ENCODE data around the gene BRWD1.

The BRWD1 gene

GRCh38 chr21:39187141-39187540, 126.3 kb downstream of the BRWD1 start:
- TF ChIP-seq Cebpa-rat (IDR thresholded peaks at IDR 0.05) = no peak
- no peaks in the 10 kb centered on the region for H3K27me3 ChIP-seq
- H3K27ac ChIP-seq = no peak overlapping the region
- H3K9ac ChIP-seq = no peak overlapping the region
- no peak overlapping the region for H3K4me3 ChIP-seq
- no peak overlapping the region; a peak in 1 of 22 replicates for H3K4me2 ChIP-seq
- H3K4me1 ChIP-seq = peaks cover 2 to 30% (median 21%) of the 10 kb centered on the region in 10 experiments; a peak in 19 of 20 replicates
- peaks cover 0 to 6% (median 0%) of the 10 kb centered on the region in 11 experiments; a peak in 6 of 22 replicates for H4K20me1 ChIP-seq
- no peaks in the 10 kb centered on the region for H3K9me3 ChIP-seq (replicated peaks in 1 of 11)
- H3K36me3 ChIP-seq = peaks cover under 1 to 14% (median 6%) of the 10 kb centered on the region in 11 experiments; a peak in 11 of 22 replicates

GRCh38 chr21:39186676-39187075, 126.8 kb downstream of the BRWD1 start:
- peaks cover 0 to 9% (median 3%) of the 10 kb centered on the region in 11 experiments; a peak in 10 of 22 replicates for H3K36me3 ChIP-seq
- H3K27me3 ChIP-seq = no peaks in the 10 kb centered on the region
- H3K4me1 ChIP-seq = peaks cover 6 to 35% (median 26%) of the 10 kb centered on the region in 10 experiments; a peak in 19 of 20 replicates
- H3K4me3 ChIP-seq = no peak overlapping the region
- peak overlapping the region in 3 of 11 experiments; percentile 4 to 7 (median 6); a peak in 3 of 22 replicates for H3K4me2 ChIP-seq
- H3K9me3 ChIP-seq (replicated peaks in 1 of 11) = no peaks in the 10 kb centered on the region
- H3K9ac ChIP-seq = no peak overlapping the region
- H4K20me1 ChIP-seq = peaks cover 0 to 10% (median 2%) of the 10 kb centered on the region in 11 experiments; a peak in 6 of 22 replicates
- no peak overlapping the region for H3K27ac ChIP-seq
- TF ChIP-seq Cebpa-rat (IDR thresholded peaks at IDR 0.05) = no peak

GRCh38 chr21:39185157-39185556, 128.3 kb downstream of the BRWD1 start:
- H3K4me1 ChIP-seq = peaks cover 11 to 46% (median 36%) of the 10 kb centered on the region in 10 experiments
- no peaks in the 10 kb centered on the region for H3K9me3 ChIP-seq (replicated peaks in 1 of 11)
- H3K9ac ChIP-seq = no peak overlapping the region
- no peak for TF ChIP-seq Cebpa-rat (IDR thresholded peaks at IDR 0.05)
- H3K27me3 ChIP-seq = no peaks in the 10 kb centered on the region
- H3K27ac ChIP-seq = no peak overlapping the region
- peaks cover 0 to 12% (median 5%) of the 10 kb centered on the region in 11 experiments; a peak in 14 of 22 replicates for H3K36me3 ChIP-seq
- H4K20me1 ChIP-seq = peaks cover 0 to 23% (median 7%) of the 10 kb centered on the region in 11 experiments; a peak in 11 of 22 replicates
- H3K4me3 ChIP-seq = no peak overlapping the region
- peak overlapping the region in 7 of 11 experiments; percentile 60 to 94 (median 84); a peak in 13 of 22 replicates for H3K4me2 ChIP-seq

GRCh38 chr21:39184050-39184980, 129.1 kb downstream of the BRWD1 start:
- no peak for TF ChIP-seq Cebpa-rat (IDR thresholded peaks at IDR 0.05)
- peak overlapping the region; percentile 71 to 99 (median 96) for H3K4me3 ChIP-seq
- peaks cover 0 to 25% (median 7%) of the 10 kb centered on the region in 11 experiments; a peak in 11 of 22 replicates for H4K20me1 ChIP-seq
- peaks cover 3 to 20% (median 13%) of the 10 kb centered on the region in 11 experiments; a peak in 19 of 22 replicates for H3K36me3 ChIP-seq
- peak overlapping the region; percentile 80 to 97 (median 90) for H3K27ac ChIP-seq
- no peaks in the 10 kb centered on the region for H3K9me3 ChIP-seq (replicated peaks in 1 of 11)
- H3K9ac ChIP-seq = peak overlapping the region; percentile 86 to 98 (median 94)
- H3K4me2 ChIP-seq = peak overlapping the region; percentile 60 to 94 (median 88)
- no peaks in the 10 kb centered on the region for H3K27me3 ChIP-seq
- peaks cover 11 to 44% (median 36%) of the 10 kb centered on the region in 10 experiments for H3K4me1 ChIP-seq

GRCh38 chr21:39183272-39184049, 130.0 kb downstream of the BRWD1 start, which contains the start of gene PSMG1:
Gene PSMG1 (minus strand): TSS chr21:39183451. CDS start chr21:39183385, 66 bp downstream.
- peaks cover 11 to 29% (median 21%) of the 10 kb centered on the region in 11 experiments for H3K36me3 ChIP-seq
- H3K27me3 ChIP-seq = no peaks in the 10 kb centered on the region
- H3K4me1 ChIP-seq = peaks cover 11 to 42% (median 33%) of the 10 kb centered on the region in 10 experiments
- H4K20me1 ChIP-seq = peaks cover 0 to 33% (median 7%) of the 10 kb centered on the region in 11 experiments; a peak in 11 of 22 replicates
- H3K4me3 ChIP-seq = peak within 1 kb of the TSS; percentile 71 to 99 (median 96)
- H3K9me3 ChIP-seq (replicated peaks in 1 of 11) = no peaks in the 10 kb centered on the region
- H3K4me2 ChIP-seq = peak within 1 kb of the TSS; percentile 82 to 96 (median 90)
- H3K27ac ChIP-seq = peak within 1 kb of the TSS; percentile 80 to 97 (median 90)
- peak within 1 kb of the TSS; percentile 86 to 98 (median 94) for H3K9ac ChIP-seq
- no peak for TF ChIP-seq Cebpa-rat (IDR thresholded peaks at IDR 0.05)

- peak overlapping the region; percentile 82 to 96 (median 90) for H3K4me2 ChIP-seq
- H3K9ac ChIP-seq = peak overlapping the region; percentile 86 to 98 (median 94)
- H3K27ac ChIP-seq = peak overlapping the region; percentile 80 to 97 (median 90)
- no peaks in the 10 kb centered on the region for H3K9me3 ChIP-seq (replicated peaks in 1 of 11)
- peaks cover 11 to 42% (median 33%) of the 10 kb centered on the region in 10 experiments for H3K4me1 ChIP-seq
- H4K20me1 ChIP-seq = peaks cover 0 to 35% (median 7%) of the 10 kb centered on the region in 11 experiments; a peak in 11 of 22 replicates
- peaks cover 17 to 35% (median 28%) of the 10 kb centered on the region in 11 experiments for H3K36me3 ChIP-seq
- no peaks in the 10 kb centered on the region for H3K27me3 ChIP-seq
- peak overlapping the region; percentile 71 to 99 (median 96) for H3K4me3 ChIP-seq
- TF ChIP-seq Cebpa-rat (IDR thresholded peaks at IDR 0.05) = no peak
These were observed 130.8 kb downstream of the BRWD1 start for GRCh38 chr21:39182484-39183271.

GRCh38 chr21:39182016-39182415, 131.4 kb downstream of the BRWD1 start:
- Histone ChIP-seq H3K27me3 (no peaks in the 10 kb centered on the region), H3K9ac (peak overlapping the region; percentile 86 to 98 (median 94)), H3K36me3 (peaks cover 20 to 40% (median 31%) of the 10 kb centered on the region in 11 experiments), H4K20me1 (peaks cover 0 to 35% (median 7%) of the 10 kb centered on the region in 11 experiments; a peak in 11 of 22 replicates), H3K4me2 (peak overlapping the region; percentile 82 to 96 (median 90)), H3K4me3 (peak overlapping the region; percentile 71 to 99 (median 96)), H3K9me3 (replicated peaks in 1 of 11) (no peaks in the 10 kb centered on the region), H3K27ac (peak overlapping the region in 9 of 11 experiments; percentile 80 to 97 (median 90); a peak in 13 of 22 replicates), H3K4me1 (peaks cover 11 to 40% (median 32%) of the 10 kb centered on the region in 10 experiments)
- TF ChIP-seq Cebpa-rat (IDR thresholded peaks at IDR 0.05) = no peak
